ENCODE data around the gene KRTAP10-11.
"Not testable (repeated sequence)": the region's sequence is repeated elsewhere in the genome, so short reads cannot be mapped to it uniquely, and the experiment has no call there.

KRTAP10-11 gene

DNA sequence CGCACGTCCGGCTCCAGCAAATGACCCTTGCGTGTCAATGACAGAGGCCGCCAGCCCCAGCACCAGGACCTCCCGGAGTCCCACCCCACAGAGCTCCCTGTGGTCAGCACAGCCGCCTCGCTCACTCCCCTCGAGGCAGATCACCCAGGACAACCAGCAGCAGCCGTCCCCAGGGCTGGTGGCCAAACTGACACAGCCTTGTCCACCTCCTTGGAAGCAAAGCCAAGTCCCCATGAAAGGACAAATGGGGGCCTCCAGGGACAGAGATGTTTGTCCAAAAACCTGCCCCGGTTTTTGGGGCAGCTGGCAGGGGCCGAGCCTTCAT lies 6.9 kb upstream of the KRTAP10-11 start:
- DNase-seq (ENCODE audit: low read depth in 2 of 2) = no peak

DNA sequence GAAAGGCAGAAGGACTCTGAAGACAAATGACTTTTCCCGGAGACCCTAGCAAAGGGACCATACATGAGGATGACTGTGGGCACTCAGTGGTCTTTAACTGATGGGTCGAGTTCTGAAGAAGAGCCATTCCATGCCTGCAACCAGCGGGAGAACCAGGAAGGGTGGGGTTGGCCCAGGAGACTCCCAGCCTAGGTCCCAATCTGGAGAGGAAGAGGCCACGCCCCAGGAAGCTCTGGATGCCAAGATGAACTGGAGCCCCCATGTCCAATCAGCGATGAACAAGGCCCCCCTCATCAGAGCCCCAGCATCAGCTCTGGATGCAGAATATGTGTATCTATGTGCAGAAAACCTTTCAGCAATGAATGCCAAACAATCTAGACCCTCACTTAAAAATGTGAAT lies 5.5 kb upstream of the KRTAP10-11 start:
- no peak for DNase-seq (ENCODE audit: low read depth in 2 of 2)

DNA sequence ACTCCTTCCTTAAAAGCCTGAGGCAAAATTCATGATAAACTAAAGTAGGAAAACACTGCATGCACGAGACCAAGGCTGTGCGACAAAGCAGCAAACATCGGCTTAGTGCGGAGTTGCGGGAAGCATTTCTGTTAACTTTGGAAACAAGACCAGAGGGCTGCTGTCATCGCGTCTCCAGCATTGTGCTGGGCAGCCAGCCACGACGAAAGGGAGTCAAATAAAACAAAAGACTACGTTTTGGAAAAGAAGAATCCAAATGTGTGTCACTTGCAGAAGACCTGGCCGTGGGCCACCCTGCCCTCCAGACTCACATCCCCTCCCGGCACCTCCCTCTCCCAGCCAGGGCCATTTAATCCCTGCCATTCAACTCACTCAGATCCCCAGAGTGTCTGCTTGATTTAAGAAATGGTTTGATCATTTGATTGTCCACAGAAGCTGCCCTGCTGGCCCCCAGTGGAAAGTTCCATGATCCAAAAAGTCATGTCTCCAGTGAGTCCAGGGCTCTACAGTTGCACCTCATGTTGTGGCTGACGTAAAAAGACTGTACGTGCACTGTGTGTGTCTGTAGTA lies 2.4 kb upstream of the KRTAP10-11 start:
- no peak for DNase-seq (ENCODE audit: low read depth in 2 of 2)

- DNase-seq (ENCODE audit: low read depth in 2 of 2) = no peak
These were observed 1.3 kb upstream of the KRTAP10-11 start for GRCh38 chr21:44644878-44645277.

GRCh38 chr21:44647222-44647552 lies 973 bp downstream of the KRTAP10-11 start:
- no peak for DNase-seq (ENCODE audit: low read depth in 2 of 2)

DNA sequence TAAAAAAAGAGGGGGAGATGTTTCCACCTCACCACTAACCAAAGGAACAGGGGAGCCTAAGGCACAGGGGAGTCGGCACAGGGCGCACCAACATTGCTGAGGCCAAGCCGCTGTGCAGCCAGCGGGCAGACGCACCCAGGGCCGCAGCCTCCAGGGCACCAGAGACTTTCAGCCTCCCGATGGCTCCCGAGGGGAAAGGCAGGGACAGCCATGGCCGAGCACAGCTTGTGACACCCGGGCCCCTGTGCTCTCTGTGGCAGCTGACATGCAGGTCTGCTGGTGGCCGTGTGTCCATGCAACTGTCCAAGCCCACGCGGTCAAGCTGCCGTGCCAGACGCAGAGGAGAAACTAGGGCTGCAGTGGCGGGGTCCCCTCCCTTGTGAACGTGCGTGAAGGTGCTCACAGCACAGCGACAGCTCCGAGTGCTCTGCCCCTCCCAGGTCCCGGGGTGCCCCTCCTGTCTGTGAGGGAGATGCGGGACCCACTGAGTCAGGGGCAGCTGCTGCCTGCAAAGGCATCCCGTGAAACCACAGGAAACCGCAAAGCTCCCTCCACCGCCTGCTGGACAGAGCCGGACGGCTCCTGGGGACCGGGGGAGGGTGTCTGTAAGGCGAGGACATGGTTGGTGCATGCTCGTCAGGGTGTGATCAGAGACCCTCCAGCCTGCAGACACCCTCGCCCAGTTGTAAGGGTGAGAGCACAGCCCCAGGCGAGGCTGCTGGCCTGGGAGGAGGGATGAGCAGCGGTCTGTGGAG lies 2.5 kb downstream of the KRTAP10-11 start:
- DNase-seq (ENCODE audit: low read depth in 2 of 2) = no peak

DNA sequence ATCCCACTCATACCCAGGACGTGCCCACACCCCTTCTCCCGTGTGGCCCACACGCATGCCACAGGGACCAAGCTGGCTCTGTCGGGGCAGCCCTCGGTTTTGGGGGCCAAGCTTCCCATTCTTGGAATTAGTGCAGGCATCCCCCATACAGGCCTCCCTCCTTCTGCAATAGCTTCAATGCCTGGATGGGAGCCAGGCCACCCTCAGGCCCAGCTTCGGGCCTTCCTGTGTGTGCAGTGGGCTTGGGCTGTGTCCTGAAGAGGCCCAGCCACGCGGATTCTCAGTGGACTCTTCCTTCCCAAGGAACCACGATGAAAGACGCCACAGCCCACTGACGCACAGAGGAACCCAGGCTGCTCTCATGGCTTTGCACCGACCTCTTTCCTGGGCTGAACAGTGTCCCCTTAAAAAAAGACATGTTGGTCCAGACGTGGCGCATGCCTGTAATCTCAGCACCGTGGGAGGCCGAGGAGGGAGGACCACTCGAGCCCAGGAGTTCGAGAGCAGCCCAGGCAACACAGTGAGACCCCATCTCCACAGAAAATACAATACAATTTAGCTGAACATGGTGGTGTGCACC lies 3.4 kb downstream of the KRTAP10-11 start:
- DNase-seq (ENCODE audit: low read depth in 2 of 2) = no peak

- no peak for DNase-seq (ENCODE audit: low read depth in 2 of 2)
These were observed 4.2 kb downstream of the KRTAP10-11 start for GRCh38 chr21:44650265-44650972.

GRCh38 chr21:44650973-44651675 lies 4.9 kb downstream of the KRTAP10-11 start:
- DNase-seq (ENCODE audit: low read depth in 2 of 2) = no peak

DNA sequence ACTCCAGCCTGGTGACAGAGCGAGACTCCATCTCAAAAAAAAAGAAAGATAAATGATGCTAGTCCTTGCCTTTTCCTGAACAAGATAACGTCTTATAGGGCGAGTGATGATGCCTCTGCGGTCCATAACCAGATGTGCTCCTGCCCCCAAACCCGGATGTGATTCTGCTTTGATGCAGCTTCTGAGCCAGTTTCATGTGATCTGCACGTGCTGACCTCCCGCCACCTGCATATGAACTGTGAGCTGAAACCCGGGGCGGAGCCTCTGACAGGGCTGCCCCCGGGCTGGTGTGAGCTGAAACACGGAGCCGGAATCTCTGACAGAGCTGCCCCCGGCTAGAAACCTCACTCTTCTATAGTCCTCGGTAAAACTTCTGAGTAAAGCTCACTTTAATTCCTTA lies 6.9 kb downstream of the KRTAP10-11 start:
- DNase-seq (ENCODE audit: low read depth in 2 of 2) = no peak

- DNase-seq (ENCODE audit: low read depth in 2 of 2) = peak in 1 of 2 donors; percentile 24
These were observed 7.7 kb downstream of the KRTAP10-11 start for GRCh38 chr21:44653656-44654575.

DNA sequence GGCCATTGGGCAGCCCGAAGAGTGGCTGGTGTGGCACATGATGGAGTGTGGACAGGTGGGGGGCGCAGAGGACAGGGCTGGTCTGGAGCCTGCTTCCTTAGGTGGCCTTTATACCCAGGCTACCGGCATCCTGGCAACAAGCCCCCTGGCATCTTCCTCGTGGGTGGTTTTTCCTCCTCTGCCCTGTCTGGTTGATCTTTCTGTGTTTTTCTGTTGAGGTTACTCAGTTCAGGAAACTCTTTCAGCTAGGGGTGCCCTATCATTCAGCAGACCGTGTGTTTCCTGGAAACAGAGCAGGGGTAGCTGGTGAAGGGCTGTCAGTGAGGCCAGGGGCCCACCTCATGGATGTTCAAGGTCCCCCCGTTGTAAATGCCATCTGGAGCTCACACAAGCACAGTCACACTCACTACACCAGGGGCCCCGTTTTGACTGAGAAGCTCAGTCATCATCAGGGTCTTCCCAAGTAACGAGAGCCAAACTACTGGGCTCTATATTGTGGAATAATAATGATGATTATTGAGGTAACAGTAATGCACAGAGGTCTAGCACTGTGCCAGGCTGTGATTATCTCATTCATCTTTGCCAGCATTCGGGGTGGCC lies 8.5 kb downstream of the KRTAP10-11 start, which contains the start of gene KRTAP12-4:
Gene KRTAP12-4, minus strand, starts transcription at position 84 of the 600 bp plus-strand sequence. Its CDS starts 45 bp downstream, at position 39.
- DNase-seq (ENCODE audit: low read depth in 2 of 2) = no peak

DNA sequence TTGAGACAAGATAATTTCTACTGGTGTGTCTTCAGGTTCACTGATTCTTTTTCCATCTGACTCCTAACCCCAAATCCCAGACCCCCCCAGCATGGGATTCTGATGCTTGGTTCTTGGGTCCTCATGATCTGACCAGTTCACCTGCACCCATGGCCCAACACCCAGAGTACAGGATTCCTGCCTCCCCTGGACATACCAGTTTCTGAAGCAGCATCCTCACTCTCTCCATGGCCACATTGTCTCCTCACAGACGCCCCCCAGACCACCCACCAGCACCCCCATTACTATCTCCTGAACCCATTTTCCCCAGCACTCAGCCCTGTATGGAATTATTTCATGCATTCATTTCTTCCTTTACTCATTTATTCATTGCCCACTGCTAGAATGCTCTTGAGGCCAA lies 10.7 kb downstream of the KRTAP10-11 start:
- DNase-seq (ENCODE audit: low read depth in 2 of 2) = no peak

GRCh38 chr21:44657635-44658540 lies 11.7 kb downstream of the KRTAP10-11 start, which contains the start of gene KRTAP12-3:
TSS of gene KRTAP12-3 (plus strand) at chr21:44657932. CDS start at chr21:44657980, 48 bp downstream.
- peak in 1 of 2 donors; percentile 8 for DNase-seq (ENCODE audit: low read depth in 2 of 2)

- no peak for DNase-seq (ENCODE audit: low read depth in 2 of 2)
These were observed 12.3 kb downstream of the KRTAP10-11 start for GRCh38 chr21:44658541-44658910.

GRCh38 chr21:44658913-44659595 lies 12.8 kb downstream of the KRTAP10-11 start:
- no peak for DNase-seq (ENCODE audit: low read depth in 2 of 2)

- not testable (repeated sequence) for DNase-seq (ENCODE audit: low read depth in 2 of 2)
These were observed 15.4 kb downstream of the KRTAP10-11 start for GRCh38 chr21:44661567-44661966.

GRCh38 chr21:44664691-44665090 lies 18.5 kb downstream of the KRTAP10-11 start:
- no peak for DNase-seq (ENCODE audit: low read depth in 2 of 2)
